Esophagus muscularis mucosa (tissue), 4 donors: ENCODE measurements around the gene CRHR2. TPM values are rescaled to one million over a fixed set of nuclear protein-coding genes. Genes with fewer than 3 reads are reported as not detected.

Experiments used
- DNase-seq: peaks from one replicate; pipeline ENCODE4 v3.0.0-alpha.2; 2017; ENCODE audit errors: extremely low spot score
- H3K27ac ChIP-seq, 4 donors: fragments of 200-600 bp; sonication (generic); replicated peaks in 1 of 4; 1 replicate in 3 of 4; 2 replicates in 1 of 4; pipeline ENCODE4 v1.5.1; 2016 to 2019; ENCODE audit warnings: mild to moderate bottlenecking in 1 of 4
- H3K27me3 ChIP-seq, 4 donors: fragments of 200-600 bp; sonication (generic); one replicate each; pipeline versions ENCODE4 v1.5.1 to v1.6.0; 2016 to 2019
- H3K36me3 ChIP-seq, 4 donors: fragments of 200-600 bp; sonication (generic); one replicate each; pipeline ENCODE4 v1.5.1; 2016 to 2019
- H3K4me1 ChIP-seq, 4 donors: fragments of 200-600 bp; sonication (generic); one replicate each; pipeline ENCODE4 v1.5.1; 2016 to 2019
- H3K4me3 ChIP-seq, 4 donors: fragments of 200-600 bp; sonication (generic); 1 replicate in 2 of 4; 2 replicates in 2 of 4; pipeline ENCODE4 v1.5.1; 2016 to 2019; ENCODE audit warnings: mild to moderate bottlenecking in 4 of 4, moderate library complexity in 1 of 4
- H3K9me3 ChIP-seq, 4 donors: fragments of 200-600 bp; sonication (generic); 1 replicate in 3 of 4; 2 replicates in 1 of 4; pipeline ENCODE4 v1.5.1; 2016 to 2019
- EP300 ChIP-seq: sonication (generic); formaldehyde crosslinking; IDR thresholded peaks from one replicate; pipeline ENCODE4 v1.6.1; 2017; ENCODE audit warnings: antibody characterized with exemption
- POLR2A ChIP-seq: fragments of 450-650 bp; IDR thresholded peaks from one replicate; pipeline ENCODE4 v1.6.1; 2017; ENCODE audit warnings: antibody characterized with exemption, moderate library complexity, mild to moderate bottlenecking, low read depth
- POLR2AphosphoS5 ChIP-seq, 2 donors: sonication (generic); formaldehyde crosslinking; IDR thresholded peaks; one replicate each; pipeline ENCODE4 v1.6.1; 2017; ENCODE audit warnings: antibody characterized with exemption in 2 of 2
- WGBS: methylation state at CpG from one replicate; pipeline ENCODE4 v1.1.5; 2018; 5-methylcytosine and 5-hydroxymethylcytosine counted together
- intact Hi-C: fragments of 100-400 bp; cut with DNase I; formaldehyde crosslinking; loops from one replicate; pipeline ENCODE4 v1.15.1; 2023
- total RNA-seq, 4 donors: library from RNA; depleted of rRNA; stranded (reverse); fragments of >200 nt; gene quantifications; one replicate each; pipeline versions ENCODE4 v1.1.0 to v1.2.1, GENCODE V29; 2016
- TF ChIP-seq, protein P1 (sequence below), 3 experiments: fragments of 200-600 bp in 2 of 3; fragments of 450-650 bp in 1 of 3; sonication (generic) in 2 of 3; IDR thresholded peaks; one replicate each; pipeline ENCODE4 v1.5.1; 2017 to 2019; ENCODE audit warnings: antibody characterized with exemption in 3 of 3, mild to moderate bottlenecking in 2 of 3, moderate library complexity in 1 of 3

The CRHR2 gene
- total RNA-seq, 4 donors from 2014 or later: 0.13 to 0.29 TPM; not detected in 2

GRCh38 chr7:30616318-30616717 is 65.9 kb downstream of the CRHR2 start:
- peaks cover 35 to 95% (median 80%) of the 10 kb centered on the region in 4 donors for H3K36me3 ChIP-seq
- no peak for DNase-seq
- intact Hi-C loops: no loop called here
- H3K4me1 ChIP-seq: no peaks in the 10 kb centered on the region
- no peaks in the 10 kb centered on the region for H3K27me3 ChIP-seq
- H3K9me3 ChIP-seq: no peaks in the 10 kb centered on the region
- TF ChIP-seq POLR2A (no peak), POLR2AphosphoS5 (IDR thresholded peaks at IDR 0.05) (no peak)
- TF ChIP-seq, protein P1, sequence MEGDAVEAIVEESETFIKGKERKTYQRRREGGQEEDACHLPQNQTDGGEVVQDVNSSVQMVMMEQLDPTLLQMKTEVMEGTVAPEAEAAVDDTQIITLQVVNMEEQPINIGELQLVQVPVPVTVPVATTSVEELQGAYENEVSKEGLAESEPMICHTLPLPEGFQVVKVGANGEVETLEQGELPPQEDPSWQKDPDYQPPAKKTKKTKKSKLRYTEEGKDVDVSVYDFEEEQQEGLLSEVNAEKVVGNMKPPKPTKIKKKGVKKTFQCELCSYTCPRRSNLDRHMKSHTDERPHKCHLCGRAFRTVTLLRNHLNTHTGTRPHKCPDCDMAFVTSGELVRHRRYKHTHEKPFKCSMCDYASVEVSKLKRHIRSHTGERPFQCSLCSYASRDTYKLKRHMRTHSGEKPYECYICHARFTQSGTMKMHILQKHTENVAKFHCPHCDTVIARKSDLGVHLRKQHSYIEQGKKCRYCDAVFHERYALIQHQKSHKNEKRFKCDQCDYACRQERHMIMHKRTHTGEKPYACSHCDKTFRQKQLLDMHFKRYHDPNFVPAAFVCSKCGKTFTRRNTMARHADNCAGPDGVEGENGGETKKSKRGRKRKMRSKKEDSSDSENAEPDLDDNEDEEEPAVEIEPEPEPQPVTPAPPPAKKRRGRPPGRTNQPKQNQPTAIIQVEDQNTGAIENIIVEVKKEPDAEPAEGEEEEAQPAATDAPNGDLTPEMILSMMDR (IDR thresholded peaks at IDR 0.05): no peak
- H3K27ac ChIP-seq: no peak overlapping the region
- no peak overlapping the region for H3K4me3 ChIP-seq
- WGBS: 65% methylated on average over 4 of the region's 4 CpGs

DNA sequence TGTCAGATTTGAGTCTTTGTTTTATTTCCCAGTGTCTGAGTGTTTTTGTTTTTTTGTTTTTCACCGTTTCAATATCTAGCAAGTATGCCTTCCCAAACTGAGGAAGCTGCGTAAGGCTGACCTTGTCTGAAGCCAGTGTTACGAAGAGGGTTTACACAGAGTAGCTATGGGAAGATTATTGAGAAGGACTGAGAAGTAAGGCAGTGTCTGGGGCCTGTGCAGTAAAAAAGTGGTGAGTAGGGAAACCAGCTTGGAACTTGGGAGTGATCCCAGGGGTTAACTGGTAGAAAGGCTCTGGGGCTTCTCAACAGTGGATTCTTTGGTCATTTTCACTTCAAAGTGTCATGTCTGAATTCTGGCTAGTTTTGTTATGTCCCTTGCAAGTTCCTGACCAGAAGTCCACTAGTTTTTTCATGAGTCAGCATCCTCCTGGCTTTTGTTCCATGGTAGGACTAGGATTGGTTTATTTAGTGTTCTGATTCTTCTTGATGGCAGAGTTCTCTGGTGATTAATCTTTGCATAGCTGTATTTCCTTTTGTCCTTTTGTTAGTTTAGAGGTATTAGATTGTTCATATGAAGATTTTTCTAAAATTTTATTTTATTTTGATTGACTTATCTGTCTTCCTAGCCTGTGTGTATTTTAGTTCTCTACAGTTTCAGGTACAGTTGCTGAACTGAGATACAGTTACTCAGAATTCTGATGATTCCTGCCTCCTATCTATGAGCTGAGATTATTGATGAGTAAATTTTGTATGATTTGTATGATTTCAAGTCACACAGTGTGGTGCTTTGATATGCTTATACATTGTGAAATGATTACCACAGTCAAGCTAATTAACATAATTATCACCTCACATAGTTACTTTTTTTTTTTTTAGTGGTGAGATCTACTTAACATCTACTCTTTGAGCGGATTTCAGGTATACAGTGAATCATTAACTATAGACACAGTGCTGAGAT is 68.6 kb downstream of the CRHR2 start:
- H3K27me3 ChIP-seq: no peaks in the 10 kb centered on the region
- no peak overlapping the region for H3K27ac ChIP-seq
- no peaks in the 10 kb centered on the region for H3K4me1 ChIP-seq
- H3K36me3 ChIP-seq: peaks cover 20 to 94% (median 76%) of the 10 kb centered on the region in 4 donors
- no peak for TF ChIP-seq POLR2A
- no peak for TF ChIP-seq EP300
- TF ChIP-seq, protein P1 (IDR thresholded peaks at IDR 0.05): no peak
- TF ChIP-seq POLR2AphosphoS5 (IDR thresholded peaks at IDR 0.05): no peak
- 93% methylated on average over 4 of the region's 4 CpGs for WGBS
- no peaks in the 10 kb centered on the region for H3K9me3 ChIP-seq
- DNase-seq: no peak
- H3K4me3 ChIP-seq: no peak overlapping the region
- intact Hi-C loops: no loop called here

GRCh38 chr7:30612658-30613265 is 69.5 kb downstream of the CRHR2 start:
- no peak overlapping the region for H3K4me3 ChIP-seq
- intact Hi-C loops: no loop called here
- no peak overlapping the region for H3K27ac ChIP-seq
- peaks cover 26 to 94% (median 75%) of the 10 kb centered on the region in 4 donors for H3K36me3 ChIP-seq
- TF ChIP-seq, protein P1 (IDR thresholded peaks at IDR 0.05): no peak
- TF ChIP-seq EP300 (no peak), POLR2AphosphoS5 (IDR thresholded peaks at IDR 0.05) (no peak), POLR2A (no peak)
- no peaks in the 10 kb centered on the region for H3K4me1 ChIP-seq
- no peaks in the 10 kb centered on the region for H3K9me3 ChIP-seq
- 86% methylated on average over 6 of the region's 6 CpGs for WGBS
- H3K27me3 ChIP-seq: no peaks in the 10 kb centered on the region
- DNase-seq: no peak

DNA sequence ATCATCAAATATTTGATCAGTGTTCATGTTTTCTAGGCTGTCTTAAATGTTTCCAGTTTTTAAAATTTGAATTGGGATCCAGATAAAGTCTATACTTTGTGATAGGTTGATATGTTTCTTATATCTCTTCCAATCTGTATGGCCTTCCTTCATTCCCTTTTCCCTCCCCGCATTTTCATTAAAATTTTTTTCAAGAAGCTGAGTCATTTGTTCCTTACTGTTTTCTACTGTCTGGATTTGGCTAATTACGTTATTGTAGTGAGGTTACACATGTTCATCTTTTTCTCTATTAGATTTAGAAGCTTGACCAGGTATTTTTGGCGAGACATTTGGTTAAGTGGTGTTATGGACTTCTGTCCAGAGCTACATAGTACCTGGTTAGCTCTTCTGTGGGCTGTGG is 76.4 kb downstream of the CRHR2 start:
- intact Hi-C loops: no loop called here
- Histone ChIP-seq H3K4me1 (no peaks in the 10 kb centered on the region), H3K36me3 (peaks cover 31 to 98% (median 80%) of the 10 kb centered on the region in 4 donors), H3K27ac (no peak overlapping the region), H3K4me3 (no peak overlapping the region), H3K9me3 (no peaks in the 10 kb centered on the region), H3K27me3 (no peaks in the 10 kb centered on the region)
- no peak for TF ChIP-seq POLR2AphosphoS5 (IDR thresholded peaks at IDR 0.05)
- TF ChIP-seq POLR2A: no peak
- no peak for TF ChIP-seq EP300
- TF ChIP-seq, protein P1 (IDR thresholded peaks at IDR 0.05): no peak
- 88% methylated on average over 3 of the region's 3 CpGs for WGBS
- DNase-seq: no peak
